HFF-Myc (cell line): ENCODE results near the gene SLC39A1.

Source experiments
- DNase-seq: peaks from one replicate; pipeline ENCODE4 v3.0.0-alpha.2; 2011; ENCODE audit warnings: low read depth; ENCODE audit errors: extremely low read depth
- H3K4me3 ChIP-seq: replicated peaks from 2 replicates; pipeline ENCODE4 v1.5.1; 2011; ENCODE audit warnings: low read depth, mild to moderate bottlenecking, control low read depth, low read length
- TF ChIP-seq, protein P1 (sequence below): IDR thresholded peaks from 2 replicates; pipeline ENCODE4 v1.5.1; 2012; ENCODE audit warnings: mild to moderate bottlenecking, low read depth, low read length, control low read depth; ENCODE audit errors: missing control alignments

SLC39A1 gene

GRCh38 chr1:153936011-153936802 is 27.1 kb downstream of the SLC39A1 start:
- H3K4me3 ChIP-seq = no peak overlapping the region
- no peak for DNase-seq
- TF ChIP-seq, protein P1, sequence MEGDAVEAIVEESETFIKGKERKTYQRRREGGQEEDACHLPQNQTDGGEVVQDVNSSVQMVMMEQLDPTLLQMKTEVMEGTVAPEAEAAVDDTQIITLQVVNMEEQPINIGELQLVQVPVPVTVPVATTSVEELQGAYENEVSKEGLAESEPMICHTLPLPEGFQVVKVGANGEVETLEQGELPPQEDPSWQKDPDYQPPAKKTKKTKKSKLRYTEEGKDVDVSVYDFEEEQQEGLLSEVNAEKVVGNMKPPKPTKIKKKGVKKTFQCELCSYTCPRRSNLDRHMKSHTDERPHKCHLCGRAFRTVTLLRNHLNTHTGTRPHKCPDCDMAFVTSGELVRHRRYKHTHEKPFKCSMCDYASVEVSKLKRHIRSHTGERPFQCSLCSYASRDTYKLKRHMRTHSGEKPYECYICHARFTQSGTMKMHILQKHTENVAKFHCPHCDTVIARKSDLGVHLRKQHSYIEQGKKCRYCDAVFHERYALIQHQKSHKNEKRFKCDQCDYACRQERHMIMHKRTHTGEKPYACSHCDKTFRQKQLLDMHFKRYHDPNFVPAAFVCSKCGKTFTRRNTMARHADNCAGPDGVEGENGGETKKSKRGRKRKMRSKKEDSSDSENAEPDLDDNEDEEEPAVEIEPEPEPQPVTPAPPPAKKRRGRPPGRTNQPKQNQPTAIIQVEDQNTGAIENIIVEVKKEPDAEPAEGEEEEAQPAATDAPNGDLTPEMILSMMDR = no peak

- TF ChIP-seq, protein P1 = no peak
- H3K4me3 ChIP-seq = no peak overlapping the region
- no peak for DNase-seq
Measured at GRCh38 chr1:153934746-153935145, 28.6 kb downstream of the SLC39A1 start.

GRCh38 chr1:153933955-153934354 is 29.4 kb downstream of the SLC39A1 start:
- DNase-seq = no peak
- TF ChIP-seq, protein P1 = no peak
- H3K4me3 ChIP-seq = no peak overlapping the region

DNA sequence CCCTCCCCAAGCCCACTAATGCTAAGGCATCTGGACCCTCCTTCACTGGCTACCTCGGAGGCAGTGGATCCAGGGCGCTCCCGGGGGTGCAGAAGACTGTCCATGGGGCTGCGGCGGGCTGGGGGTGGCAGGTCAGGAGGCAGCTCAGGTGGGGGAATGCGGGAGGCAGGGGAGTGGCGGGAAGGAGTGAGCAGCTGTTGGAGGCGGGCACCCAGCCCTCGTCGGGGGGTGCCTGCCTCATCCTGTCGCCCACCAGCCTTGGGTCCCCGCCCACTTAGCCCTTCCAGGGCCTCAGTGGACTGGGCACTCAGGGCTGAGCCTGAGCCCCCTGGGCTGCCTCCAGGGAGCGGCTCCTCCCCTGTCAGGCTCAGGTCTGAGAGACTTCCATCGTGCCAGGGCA is 29.9 kb downstream of the SLC39A1 start:
- H3K4me3 ChIP-seq = no peak overlapping the region
- DNase-seq = no peak
- TF ChIP-seq, protein P1 = no peak

DNA sequence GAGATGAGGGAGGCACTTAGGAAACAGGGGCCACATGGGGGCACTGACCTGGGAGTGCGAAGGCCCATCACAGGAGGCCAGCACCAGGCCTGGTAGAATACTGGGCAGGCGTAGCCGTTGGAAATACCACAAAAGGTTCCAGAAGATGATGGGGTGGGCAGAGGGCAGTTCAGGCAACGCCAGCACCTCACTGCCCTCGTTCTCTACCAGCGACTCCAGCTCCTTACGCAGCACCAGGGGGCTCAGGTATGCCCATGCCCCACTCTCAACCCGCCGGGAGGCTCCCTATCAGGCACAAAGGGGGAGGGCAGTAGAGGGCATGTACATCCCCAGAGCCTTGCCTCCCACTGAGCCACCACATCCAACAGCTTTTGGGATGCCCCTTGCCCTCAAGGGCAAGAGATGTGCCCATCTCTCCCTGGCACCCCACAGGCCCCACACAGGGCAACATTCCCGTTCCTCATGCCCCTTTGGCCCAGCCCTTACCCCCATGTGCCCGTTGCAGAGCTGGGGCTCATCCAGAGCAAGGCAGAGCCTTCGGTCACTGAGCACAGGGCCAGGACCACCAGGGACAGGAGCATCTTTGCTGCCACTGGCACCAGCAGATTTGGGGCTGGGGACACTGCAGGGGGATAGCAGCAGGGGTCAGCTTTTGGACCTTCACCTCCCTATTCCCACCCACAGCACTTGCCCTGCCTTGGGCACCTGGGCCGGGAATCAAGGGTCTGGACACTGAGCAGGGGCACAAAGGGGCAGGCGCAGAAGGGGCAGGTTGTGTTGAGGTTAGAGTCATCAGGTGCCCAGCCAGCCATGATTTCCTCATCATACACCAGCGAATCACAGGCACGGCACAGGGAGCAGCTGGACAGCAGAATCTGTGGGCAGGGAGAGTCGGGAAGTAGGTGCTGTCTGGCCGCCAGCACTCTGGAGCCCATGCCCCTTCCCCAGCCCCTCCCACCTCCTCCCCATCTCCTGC is 30.9 kb downstream of the SLC39A1 start:
- H3K4me3 ChIP-seq = no peak overlapping the region
- DNase-seq = no peak
- TF ChIP-seq, protein P1 = no peak

- TF ChIP-seq, protein P1 = no peak
- H3K4me3 ChIP-seq = no peak overlapping the region
- no peak for DNase-seq
Measured at GRCh38 chr1:153929981-153930948, 33.1 kb downstream of the SLC39A1 start.
